HCT116 (cell line): ENCODE measurements around the gene APOL5. TPM values are rescaled to one million over a fixed set of nuclear protein-coding genes. Genes with fewer than 3 reads are reported as not detected.

Experiments
- ATAC-seq: fragments of 200-7000 bp; cut with Tn5 transposase; 2 replicates; pipeline ENCODE4 v1.9.1; 2020; ENCODE audit warnings: mild to moderate bottlenecking, moderate library complexity
- BruUV-seq: library from RNA; stranded (reverse); fragments of 400-500 nt; replicated peaks from 2 replicates; lab custom pipeline; 2021; lab: Mats Ljungman, UMichigan
- CTCF ChIA-PET: fragments of 300-600 bp; sonication (Branson Sonifier 250); formaldehyde crosslinking; loops from one replicate; lab custom pipeline; 2021; ENCODE audit warnings: antibody characterized with exemption; lab: Charles Lee
- POLR2A ChIA-PET: fragments of 300-600, 350-600 bp; sonication (Branson Sonifier 250); formaldehyde crosslinking; loops from one replicate; lab custom pipeline; 2021; ENCODE audit warnings: antibody characterized with exemption; lab: Charles Lee
- RAD21 ChIA-PET, 2 experiments: fragments of 300-600 bp; sonication (Branson Sonifier 250); formaldehyde crosslinking; loops; one replicate each; lab custom pipeline; 2023; ENCODE audit warnings: low total read pairs in 2 of 2; ENCODE audit not compliant: uncharacterized antibody in 2 of 2, unreplicated experiment in 2 of 2, low non-redundant PET in 1 of 2; lab: Charles Lee
- DNase-seq: peaks from one replicate; pipeline ENCODE4 v3.0.0-alpha.2; 2010; ENCODE audit warnings: low read depth, low spot score
- H2AFZ ChIP-seq: fragments of 200-600 bp; shearing (Covaris generic), sonication (generic); 2 replicates; pipeline ENCODE4 v1.6.1; 2017; ENCODE audit warnings: low read depth, mixed run types, mixed read lengths, antibody characterized with exemption, low read length; ENCODE audit not compliant: poor library complexity, severe bottlenecking
- H3K27ac ChIP-seq: 2 replicates; pipeline ENCODE4 v1.5.1; 2012; ENCODE audit warnings: low read depth, low read length
- H3K27me3 ChIP-seq: fragments of 200-600 bp; sonication (generic); 2 replicates; pipeline ENCODE4 v1.6.1; 2016; ENCODE audit warnings: mixed run types, low read length, mixed read lengths; ENCODE audit not compliant: insufficient read depth
- H3K36me3 ChIP-seq, 2 experiments: fragments of 200-500 bp in 1 of 2; fragments of 200-600 bp in 1 of 2; sonication (Bioruptor generic) in 1 of 2; sonication (generic) in 1 of 2; 2 replicates each; pipeline versions ENCODE4 v1.5.1 to v1.6.1; 2014 to 2016; ENCODE audit warnings: low read length in 2 of 2, inconsistent platforms in 1 of 2, mixed read lengths in 1 of 2, mixed run types in 1 of 2; ENCODE audit not compliant: insufficient read depth in 2 of 2, control insufficient read depth in 1 of 2
- H3K4me1 ChIP-seq, 2 experiments: fragments of 200-600 bp in 1 of 2; sonication (generic) in 1 of 2; 2 replicates each; pipeline versions ENCODE4 v1.5.1 to v1.6.1; 2012 to 2017; ENCODE audit warnings: low read length in 2 of 2, inconsistent platforms in 1 of 2, mild to moderate bottlenecking in 1 of 2, mixed read lengths in 1 of 2, mixed run types in 1 of 2, moderate library complexity in 1 of 2; ENCODE audit not compliant: insufficient read depth in 2 of 2, control insufficient read depth in 1 of 2
- H3K4me2 ChIP-seq: fragments of 200-600 bp; sonication (generic); 2 replicates; pipeline ENCODE4 v1.6.1; 2017; ENCODE audit warnings: mixed run types, low read length, mixed read lengths
- H3K4me3 ChIP-seq, 2 experiments: fragments of 200-600 bp in 1 of 2; sonication (generic) in 1 of 2; replicated peaks in 1 of 2; 2 replicates each; pipeline ENCODE4 v1.5.1; 2011 to 2016; ENCODE audit warnings: low read length in 2 of 2, control low read depth in 1 of 2, low read depth in 1 of 2, mild to moderate bottlenecking in 1 of 2, mixed read lengths in 1 of 2, mixed run types in 1 of 2
- H3K79me2 ChIP-seq: fragments of 200-600 bp; sonication (generic); 2 replicates; pipeline ENCODE4 v1.6.1; 2017; ENCODE audit warnings: mild to moderate bottlenecking, mixed run types, low read length, moderate library complexity, mixed read lengths; ENCODE audit not compliant: insufficient read depth
- H3K9ac ChIP-seq: fragments of 200-600 bp; sonication (generic); 2 replicates; pipeline ENCODE4 v1.6.1; 2016; ENCODE audit warnings: low read length, mixed read lengths
- H3K9me2 ChIP-seq: fragments of 200-600 bp; sonication (generic), shearing (Covaris generic); 2 replicates; pipeline ENCODE4 v1.6.1; 2017; ENCODE audit warnings: mixed run types, mild to moderate bottlenecking, moderate library complexity; ENCODE audit not compliant: insufficient read depth
- H3K9me3 ChIP-seq, 2 experiments: fragments of 200-500 bp in 1 of 2; fragments of 200-600 bp in 1 of 2; sonication (Bioruptor generic) in 1 of 2; sonication (generic) in 1 of 2; 2 replicates each; pipeline ENCODE4 v1.6.1; 2014 to 2017; ENCODE audit warnings: low read length in 2 of 2, mixed read lengths in 2 of 2, inconsistent platforms in 1 of 2, low read depth in 1 of 2, mild to moderate bottlenecking in 1 of 2, mixed run types in 1 of 2, moderate library complexity in 1 of 2; ENCODE audit not compliant: control insufficient read depth in 1 of 2, insufficient read depth in 1 of 2
- H4K20me1 ChIP-seq: fragments of 200-600 bp; sonication (generic), shearing (Covaris generic); 2 replicates; pipeline ENCODE4 v1.6.1; 2017; ENCODE audit warnings: mixed run types, mild to moderate bottlenecking, moderate library complexity; ENCODE audit not compliant: insufficient read depth
- CBX3 ChIP-seq: IDR thresholded peaks from 2 replicates; pipeline ENCODE4 v1.6.1; 2012; ENCODE audit warnings: low read depth
- CEBPB ChIP-seq: IDR thresholded peaks from 2 replicates; pipeline ENCODE4 v1.6.1; 2012; ENCODE audit warnings: low read depth
- ELF1 ChIP-seq: IDR thresholded peaks from 2 replicates; pipeline ENCODE4 v1.6.1; 2012; ENCODE audit warnings: low read depth, borderline replicate concordance
- EZH2 ChIP-seq: fragments of 200-600 bp; sonication (generic); IDR thresholded peaks from 2 replicates; pipeline ENCODE4 v1.6.1; 2017; ENCODE audit warnings: antibody characterized with exemption, mixed run types
- FOSL1 ChIP-seq: IDR thresholded peaks from 2 replicates; pipeline ENCODE4 v1.6.1; 2012; ENCODE audit warnings: low read depth
- JUND ChIP-seq: IDR thresholded peaks from 2 replicates; pipeline ENCODE4 v1.6.1; 2012
- POLR2A ChIP-seq: IDR thresholded peaks from 2 replicates; pipeline ENCODE4 v1.7.0; 2011; ENCODE audit warnings: borderline replicate concordance; ENCODE audit not compliant: insufficient read depth, insufficient read length; ENCODE audit errors: extremely low read depth
- SIN3A ChIP-seq: IDR thresholded peaks from 2 replicates; pipeline ENCODE4 v1.6.1; 2012; ENCODE audit warnings: low read depth
- SP1 ChIP-seq: IDR thresholded peaks from 2 replicates; pipeline ENCODE4 v1.6.1; 2012; ENCODE audit warnings: low read depth
- SRF ChIP-seq: IDR thresholded peaks from 2 replicates; pipeline ENCODE4 v1.6.1; 2012; ENCODE audit warnings: low read depth
- TCF7L2 ChIP-seq: IDR thresholded peaks from 2 replicates; pipeline ENCODE4 v1.7.0; 2011; ENCODE audit warnings: borderline replicate concordance, inconsistent platforms; ENCODE audit not compliant: insufficient read depth, insufficient read length; ENCODE audit errors: extremely low read depth
- YY1 ChIP-seq: IDR thresholded peaks from 2 replicates; pipeline ENCODE4 v1.6.1; 2011; ENCODE audit warnings: low read length, low read depth, moderate library complexity, mild to moderate bottlenecking; ENCODE audit not compliant: insufficient replicate concordance; ENCODE audit errors: extremely low read depth
- ZFX ChIP-seq: fragments of 450-650 bp; IDR thresholded peaks from 2 replicates; pipeline ENCODE4 v1.6.1; 2017
- ZNF274 ChIP-seq: fragments of 200-500 bp; sonication (Bioruptor generic); IDR thresholded peaks from 2 replicates; pipeline ENCODE4 v1.6.1; 2014; ENCODE audit warnings: mild to moderate bottlenecking, low read depth, low read length, inconsistent platforms
- intact Hi-C: fragments of 100-400 bp; cut with micrococcal nuclease; formaldehyde crosslinking; loops from 2 replicates; pipeline ENCODE4 v1.10.0; 2022
- total RNA-seq: library from RNA; stranded (reverse); gene quantifications from one replicate; pipeline ENCODE4 v1.2.1, GENCODE V29; 2021; ENCODE audit not compliant: unreplicated experiment
- TF ChIP-seq, protein P1 (sequence below): IDR thresholded peaks from 2 replicates; pipeline ENCODE4 v1.6.1; 2012
- TF ChIP-seq, protein P2 (sequence below): IDR thresholded peaks from 2 replicates; pipeline ENCODE4 v1.6.1; 2012; ENCODE audit warnings: low read depth
- TF ChIP-seq, protein P3 (sequence below): IDR thresholded peaks from 2 replicates; pipeline ENCODE4 v1.6.1; 2011; ENCODE audit warnings: mild to moderate bottlenecking, low read length, moderate library complexity; ENCODE audit not compliant: insufficient replicate concordance; ENCODE audit errors: extremely low read depth
- TF ChIP-seq, protein P4 (sequence below), 3 experiments: fragments of 200-600 bp in 1 of 3; sonication (generic) in 1 of 3; IDR thresholded peaks in 2 of 3; conservative IDR thresholded peaks in 1 of 3; 2 replicates each; pipeline ENCODE4 v1.5.1; 2012 to 2017; ENCODE audit warnings: low read depth in 2 of 3, low read length in 2 of 3, antibody characterized with exemption in 1 of 3, borderline replicate concordance in 1 of 3, control low read depth in 1 of 3, mild to moderate bottlenecking in 1 of 3, mixed read lengths in 1 of 3, mixed run types in 1 of 3, moderate library complexity in 1 of 3; ENCODE audit not compliant: insufficient read depth in 1 of 3

The APOL5 gene
- total RNA-seq, 1 experiment from 2014 or later: not detected

DNA sequence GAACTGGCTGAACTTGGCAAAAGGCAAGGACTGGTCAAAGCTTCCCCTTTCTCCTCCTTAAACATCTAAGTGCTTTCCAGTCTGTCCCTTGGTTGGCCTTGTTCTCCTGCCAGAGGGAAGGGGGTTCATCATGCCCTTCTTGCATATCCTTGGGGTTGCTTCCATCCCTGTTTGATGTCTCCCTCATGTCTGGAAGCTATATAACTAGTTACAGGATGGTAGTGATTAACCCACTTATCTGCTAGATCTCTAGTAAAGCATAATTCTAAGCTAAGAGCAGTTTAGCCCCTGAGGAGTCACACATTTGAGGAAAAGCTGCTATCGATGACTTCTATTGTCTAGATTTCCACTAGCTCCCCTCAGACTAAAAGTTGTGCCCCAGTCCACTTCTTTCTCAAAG, 22.9 kb downstream of the APOL5 start:
- CTCF ChIA-PET: no interaction called here
- no peaks in the 10 kb centered on the region for H3K9me3 ChIP-seq

More for the DNA sequence above, 22.9 kb downstream of the APOL5 start:
- Histone ChIP-seq H3K36me3 (0 out of 4 replicates have a peak, but pooled peaks cover 0 to under 1% of the 10 kb centered on the region in 2 experiments), H3K4me1 (peaks cover 29 to 40% of the 10 kb centered on the region in 2 experiments), H3K27me3 (no peaks in the 10 kb centered on the region), H3K4me2 (no peak overlapping the region), H3K79me2 (no peaks in the 10 kb centered on the region), H3K27ac (no peak overlapping the region), H3K4me3 (no peak overlapping the region), H3K9ac (no peak overlapping the region), H2AFZ (no peak overlapping the region), H4K20me1 (no peaks in the 10 kb centered on the region; the same call in 1 of the 2 replicates), H3K9me2 (no peaks in the 10 kb centered on the region)
- intact Hi-C loops: no loop called here
- DNase-seq (no peak), ATAC-seq (no peak)
- no TSS peak for BruUV-seq
- RAD21 ChIA-PET: no interaction called here
- POLR2A ChIA-PET: no interaction called here
- TF ChIP-seq SP1 (no peak), SIN3A (no peak), SRF (no peak), ZFX (no peak), TCF7L2 (no peak), ZNF274 (no peak), YY1 (no peak), EZH2 (no peak), POLR2A (no peak), JUND (no peak), CEBPB (no peak), ELF1 (no peak), CBX3 (no peak), FOSL1 (no peak)
- TF ChIP-seq, protein P1, sequence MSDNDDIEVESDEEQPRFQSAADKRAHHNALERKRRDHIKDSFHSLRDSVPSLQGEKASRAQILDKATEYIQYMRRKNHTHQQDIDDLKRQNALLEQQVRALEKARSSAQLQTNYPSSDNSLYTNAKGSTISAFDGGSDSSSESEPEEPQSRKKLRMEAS: no peak
- TF ChIP-seq, protein P2, sequence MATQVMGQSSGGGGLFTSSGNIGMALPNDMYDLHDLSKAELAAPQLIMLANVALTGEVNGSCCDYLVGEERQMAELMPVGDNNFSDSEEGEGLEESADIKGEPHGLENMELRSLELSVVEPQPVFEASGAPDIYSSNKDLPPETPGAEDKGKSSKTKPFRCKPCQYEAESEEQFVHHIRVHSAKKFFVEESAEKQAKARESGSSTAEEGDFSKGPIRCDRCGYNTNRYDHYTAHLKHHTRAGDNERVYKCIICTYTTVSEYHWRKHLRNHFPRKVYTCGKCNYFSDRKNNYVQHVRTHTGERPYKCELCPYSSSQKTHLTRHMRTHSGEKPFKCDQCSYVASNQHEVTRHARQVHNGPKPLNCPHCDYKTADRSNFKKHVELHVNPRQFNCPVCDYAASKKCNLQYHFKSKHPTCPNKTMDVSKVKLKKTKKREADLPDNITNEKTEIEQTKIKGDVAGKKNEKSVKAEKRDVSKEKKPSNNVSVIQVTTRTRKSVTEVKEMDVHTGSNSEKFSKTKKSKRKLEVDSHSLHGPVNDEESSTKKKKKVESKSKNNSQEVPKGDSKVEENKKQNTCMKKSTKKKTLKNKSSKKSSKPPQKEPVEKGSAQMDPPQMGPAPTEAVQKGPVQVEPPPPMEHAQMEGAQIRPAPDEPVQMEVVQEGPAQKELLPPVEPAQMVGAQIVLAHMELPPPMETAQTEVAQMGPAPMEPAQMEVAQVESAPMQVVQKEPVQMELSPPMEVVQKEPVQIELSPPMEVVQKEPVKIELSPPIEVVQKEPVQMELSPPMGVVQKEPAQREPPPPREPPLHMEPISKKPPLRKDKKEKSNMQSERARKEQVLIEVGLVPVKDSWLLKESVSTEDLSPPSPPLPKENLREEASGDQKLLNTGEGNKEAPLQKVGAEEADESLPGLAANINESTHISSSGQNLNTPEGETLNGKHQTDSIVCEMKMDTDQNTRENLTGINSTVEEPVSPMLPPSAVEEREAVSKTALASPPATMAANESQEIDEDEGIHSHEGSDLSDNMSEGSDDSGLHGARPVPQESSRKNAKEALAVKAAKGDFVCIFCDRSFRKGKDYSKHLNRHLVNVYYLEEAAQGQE: no peak
- TF ChIP-seq, protein P3, sequence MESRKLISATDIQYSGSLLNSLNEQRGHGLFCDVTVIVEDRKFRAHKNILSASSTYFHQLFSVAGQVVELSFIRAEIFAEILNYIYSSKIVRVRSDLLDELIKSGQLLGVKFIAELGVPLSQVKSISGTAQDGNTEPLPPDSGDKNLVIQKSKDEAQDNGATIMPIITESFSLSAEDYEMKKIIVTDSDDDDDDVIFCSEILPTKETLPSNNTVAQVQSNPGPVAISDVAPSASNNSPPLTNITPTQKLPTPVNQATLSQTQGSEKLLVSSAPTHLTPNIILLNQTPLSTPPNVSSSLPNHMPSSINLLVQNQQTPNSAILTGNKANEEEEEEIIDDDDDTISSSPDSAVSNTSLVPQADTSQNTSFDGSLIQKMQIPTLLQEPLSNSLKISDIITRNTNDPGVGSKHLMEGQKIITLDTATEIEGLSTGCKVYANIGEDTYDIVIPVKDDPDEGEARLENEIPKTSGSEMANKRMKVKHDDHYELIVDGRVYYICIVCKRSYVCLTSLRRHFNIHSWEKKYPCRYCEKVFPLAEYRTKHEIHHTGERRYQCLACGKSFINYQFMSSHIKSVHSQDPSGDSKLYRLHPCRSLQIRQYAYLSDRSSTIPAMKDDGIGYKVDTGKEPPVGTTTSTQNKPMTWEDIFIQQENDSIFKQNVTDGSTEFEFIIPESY: no peak
- TF ChIP-seq, protein P4, sequence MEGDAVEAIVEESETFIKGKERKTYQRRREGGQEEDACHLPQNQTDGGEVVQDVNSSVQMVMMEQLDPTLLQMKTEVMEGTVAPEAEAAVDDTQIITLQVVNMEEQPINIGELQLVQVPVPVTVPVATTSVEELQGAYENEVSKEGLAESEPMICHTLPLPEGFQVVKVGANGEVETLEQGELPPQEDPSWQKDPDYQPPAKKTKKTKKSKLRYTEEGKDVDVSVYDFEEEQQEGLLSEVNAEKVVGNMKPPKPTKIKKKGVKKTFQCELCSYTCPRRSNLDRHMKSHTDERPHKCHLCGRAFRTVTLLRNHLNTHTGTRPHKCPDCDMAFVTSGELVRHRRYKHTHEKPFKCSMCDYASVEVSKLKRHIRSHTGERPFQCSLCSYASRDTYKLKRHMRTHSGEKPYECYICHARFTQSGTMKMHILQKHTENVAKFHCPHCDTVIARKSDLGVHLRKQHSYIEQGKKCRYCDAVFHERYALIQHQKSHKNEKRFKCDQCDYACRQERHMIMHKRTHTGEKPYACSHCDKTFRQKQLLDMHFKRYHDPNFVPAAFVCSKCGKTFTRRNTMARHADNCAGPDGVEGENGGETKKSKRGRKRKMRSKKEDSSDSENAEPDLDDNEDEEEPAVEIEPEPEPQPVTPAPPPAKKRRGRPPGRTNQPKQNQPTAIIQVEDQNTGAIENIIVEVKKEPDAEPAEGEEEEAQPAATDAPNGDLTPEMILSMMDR (IDR thresholded peaks at IDR 0.05 in 2 of 3, conservative IDR thresholded peaks at IDR 0.05 in 1 of 3; ENCODE audit: borderline replicate concordance in 1 of 3, insufficient read depth in 1 of 3, low read depth in 2 of 3, low read length in 2 of 3): no peak
